ENCODE results near the gene TMEM33.

DNA sequence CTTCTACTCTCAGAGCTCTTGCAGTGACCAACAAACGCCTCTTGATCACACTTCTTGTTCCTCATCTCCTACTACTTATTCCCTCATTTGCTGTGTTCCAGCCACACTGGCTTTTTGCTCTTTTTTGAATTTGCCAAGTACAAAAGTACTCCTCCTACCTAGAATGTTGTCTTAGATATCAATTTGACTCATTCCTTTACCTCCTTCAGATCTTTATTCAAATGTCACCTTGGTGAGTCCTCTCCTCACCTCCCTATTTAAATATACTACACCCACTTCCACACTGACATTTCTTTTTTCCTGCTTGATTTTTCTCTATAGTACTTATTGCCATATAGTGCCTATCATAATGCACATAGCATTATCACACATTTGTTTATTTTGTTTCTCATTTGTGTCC lies 40.1 kb downstream of the TMEM33 start:
- no peak for TF ChIP-seq CTCF (IDR thresholded peaks at IDR 0.05)
- no peak for TF ChIP-seq POLR2A (IDR thresholded peaks at IDR 0.05)
